Activated naive CD8-positive, alpha-beta T cell treated with anti-CD3 and anti-CD28 coated beads, Interleukin-2, amount 50 U/mL, for 24 hours (primary cell): ENCODE results near the gene RNASEH2A.
"Not testable (repeated sequence)": the region's sequence is repeated elsewhere in the genome, so short reads cannot be mapped to it uniquely, and the experiment has no call there.

ENCODE experiments used
- ATAC-seq: fragments of 150-1000 bp; cut with Tn5 transposase; one replicate; pipeline ENCODE4 v1.10.0; 2021
- DNase-seq: peaks from one replicate; pipeline ENCODE4 v3.0.0; 2021
- H3K27ac Mint-ChIP-seq: one replicate; pipeline ENCODE4 v1.8.0; 2021; ENCODE audit warnings: mild to moderate bottlenecking, mixed read lengths
- H3K27me3 Mint-ChIP-seq: one replicate; pipeline ENCODE4 v1.8.0; 2021; ENCODE audit warnings: mixed read lengths
- H3K36me3 Mint-ChIP-seq: one replicate; pipeline ENCODE4 v1.8.0; 2021; ENCODE audit warnings: low read depth, mixed read lengths
- H3K4me1 Mint-ChIP-seq: one replicate; pipeline ENCODE4 v1.8.0; 2021; ENCODE audit warnings: mixed read lengths
- H3K4me3 Mint-ChIP-seq: one replicate; pipeline ENCODE4 v1.8.0; 2021; ENCODE audit warnings: mild to moderate bottlenecking, moderate library complexity, mixed read lengths
- H3K9me3 Mint-ChIP-seq: one replicate; pipeline ENCODE4 v1.8.0; 2021; ENCODE audit warnings: mixed read lengths

The RNASEH2A gene

GRCh38 chr19:12794196-12794941 lies 12.0 kb upstream of the RNASEH2A start:
- Mint-ChIP-seq H3K36me3 (peaks cover 11% of the 10 kb centered on the region), H3K9me3 (no peaks in the 10 kb centered on the region), H3K4me1 (peaks cover 36% of the 10 kb centered on the region)

GRCh38 chr19:12794971-12795381 lies 11.4 kb upstream of the RNASEH2A start:
- peak overlapping the region; percentile 89 for H3K27ac Mint-ChIP-seq
- no peak for DNase-seq

More at GRCh38 chr19:12794196-12794941, 12.0 kb upstream of the RNASEH2A start:
- peak overlapping the region; percentile 89 for H3K27ac Mint-ChIP-seq
- DNase-seq (no peak), ATAC-seq (no peak)
- no peaks in the 10 kb centered on the region for H3K27me3 Mint-ChIP-seq
- H3K4me3 Mint-ChIP-seq = peak overlapping the region; percentile 82

GRCh38 chr19:12796146-12797071 lies 10.0 kb upstream of the RNASEH2A start:
- H3K4me3 Mint-ChIP-seq = peak overlapping the region; percentile 68
- peaks cover 17% of the 10 kb centered on the region for H3K36me3 Mint-ChIP-seq
- no peaks in the 10 kb centered on the region for H3K27me3 Mint-ChIP-seq
- H3K4me1 Mint-ChIP-seq = peaks cover 32% of the 10 kb centered on the region
- ATAC-seq = no peak
- DNase-seq = peak; percentile 79
- no peaks in the 10 kb centered on the region for H3K9me3 Mint-ChIP-seq
- H3K27ac Mint-ChIP-seq = peak overlapping the region; percentile 81

More at GRCh38 chr19:12794971-12795381, 11.4 kb upstream of the RNASEH2A start:
- Mint-ChIP-seq H3K4me1 (peaks cover 36% of the 10 kb centered on the region), H3K9me3 (no peaks in the 10 kb centered on the region), H3K4me3 (peak overlapping the region; percentile 82), H3K27me3 (no peaks in the 10 kb centered on the region), H3K36me3 (peaks cover 11% of the 10 kb centered on the region)
- ATAC-seq = no peak

GRCh38 chr19:12797141-12797587 lies 9.2 kb upstream of the RNASEH2A start:
- Mint-ChIP-seq H3K36me3 (peaks cover 17% of the 10 kb centered on the region), H3K4me3 (no peak overlapping the region), H3K27ac (no peak overlapping the region), H3K9me3 (no peaks in the 10 kb centered on the region), H3K27me3 (no peaks in the 10 kb centered on the region), H3K4me1 (peaks cover 34% of the 10 kb centered on the region)
- DNase-seq (no peak), ATAC-seq (no peak)

GRCh38 chr19:12797607-12798006 lies 8.8 kb upstream of the RNASEH2A start:
- H3K36me3 Mint-ChIP-seq = peaks cover 13% of the 10 kb centered on the region
- peaks cover 38% of the 10 kb centered on the region for H3K4me1 Mint-ChIP-seq
- not testable (repeated sequence) for H3K27ac Mint-ChIP-seq, H3K27me3 Mint-ChIP-seq, ATAC-seq, H3K9me3 Mint-ChIP-seq, H3K4me3 Mint-ChIP-seq, DNase-seq

- H3K27me3 Mint-ChIP-seq = no peaks in the 10 kb centered on the region
- H3K9me3 Mint-ChIP-seq = no peaks in the 10 kb centered on the region
- H3K4me3 Mint-ChIP-seq = peak overlapping the region; percentile 85
- no peak for ATAC-seq
- DNase-seq = no peak
- no peak overlapping the region for H3K27ac Mint-ChIP-seq
- peaks cover 30% of the 10 kb centered on the region for H3K4me1 Mint-ChIP-seq
- H3K36me3 Mint-ChIP-seq = peaks cover 6% of the 10 kb centered on the region
These were observed 6.5 kb upstream of the RNASEH2A start for GRCh38 chr19:12799742-12800465.

GRCh38 chr19:12800466-12800770 lies 6.0 kb upstream of the RNASEH2A start:
- peaks cover 27% of the 10 kb centered on the region for H3K4me1 Mint-ChIP-seq
- DNase-seq (no peak), ATAC-seq (no peak)
- peak overlapping the region; percentile 75 for H3K27ac Mint-ChIP-seq
- peak overlapping the region; percentile 85 for H3K4me3 Mint-ChIP-seq
- H3K36me3 Mint-ChIP-seq = peaks cover 6% of the 10 kb centered on the region
- no peaks in the 10 kb centered on the region for H3K27me3 Mint-ChIP-seq
- no peaks in the 10 kb centered on the region for H3K9me3 Mint-ChIP-seq

GRCh38 chr19:12800923-12801465 lies 5.4 kb upstream of the RNASEH2A start:
- H3K27me3 Mint-ChIP-seq = no peaks in the 10 kb centered on the region
- peak overlapping the region; percentile 85 for H3K4me3 Mint-ChIP-seq
- H3K36me3 Mint-ChIP-seq = peaks cover 6% of the 10 kb centered on the region
- H3K9me3 Mint-ChIP-seq = no peaks in the 10 kb centered on the region
- H3K27ac Mint-ChIP-seq = peak overlapping the region; percentile 75
- no peak for DNase-seq
- ATAC-seq = peak; percentile 16
- H3K4me1 Mint-ChIP-seq = peaks cover 22% of the 10 kb centered on the region

GRCh38 chr19:12801466-12802266 lies 4.7 kb upstream of the RNASEH2A start, which contains the start of the genes PRDX2 and THSD8:
PRDX2 (minus strand) TSS chr19:12801800; CDS start chr19:12801261, 539 bp downstream.
THSD8 (plus strand) TSS chr19:12802069; CDS start chr19:12802072, 3 bp downstream.
- peaks cover 6% of the 10 kb centered on the region for H3K36me3 Mint-ChIP-seq
- no peaks in the 10 kb centered on the region for H3K9me3 Mint-ChIP-seq
- peak within 1 kb of the TSS; percentile 85 for H3K4me3 Mint-ChIP-seq
- ATAC-seq (peak; percentile 57), DNase-seq (peak; percentile 86)
- H3K27me3 Mint-ChIP-seq = no peaks in the 10 kb centered on the region
- peak within 1 kb of the TSS; percentile 75 for H3K27ac Mint-ChIP-seq
- H3K4me1 Mint-ChIP-seq = peaks cover 22% of the 10 kb centered on the region

- peak overlapping the region; percentile 85 for H3K4me3 Mint-ChIP-seq
These were observed 3.9 kb upstream of the RNASEH2A start for GRCh38 chr19:12802267-12803106.

GRCh38 chr19:12804051-12804450 lies 2.3 kb upstream of the RNASEH2A start:
- ATAC-seq (no peak), DNase-seq (no peak)
- H3K9me3 Mint-ChIP-seq = no peaks in the 10 kb centered on the region
- no peaks in the 10 kb centered on the region for H3K27me3 Mint-ChIP-seq
- peaks cover 31% of the 10 kb centered on the region for H3K4me1 Mint-ChIP-seq
- no peak overlapping the region for H3K27ac Mint-ChIP-seq
- no peak overlapping the region for H3K4me3 Mint-ChIP-seq
- H3K36me3 Mint-ChIP-seq = peaks cover 12% of the 10 kb centered on the region

More at GRCh38 chr19:12802267-12803106, 3.9 kb upstream of the RNASEH2A start:
- Mint-ChIP-seq H3K4me1 (peaks cover 28% of the 10 kb centered on the region), H3K36me3 (peaks cover 6% of the 10 kb centered on the region), H3K9me3 (no peaks in the 10 kb centered on the region), H3K27ac (peak overlapping the region; percentile 72), H3K27me3 (no peaks in the 10 kb centered on the region)
- ATAC-seq (no peak), DNase-seq (no peak)

GRCh38 chr19:12815088-12815487 lies 8.7 kb downstream of the RNASEH2A start:
- no peaks in the 10 kb centered on the region for H3K4me1 Mint-ChIP-seq
- H3K4me3 Mint-ChIP-seq = no peak overlapping the region
- H3K36me3 Mint-ChIP-seq = peaks cover 6% of the 10 kb centered on the region
- H3K27ac Mint-ChIP-seq = no peak overlapping the region
- no peaks in the 10 kb centered on the region for H3K9me3 Mint-ChIP-seq
- no peaks in the 10 kb centered on the region for H3K27me3 Mint-ChIP-seq
- no peak for DNase-seq
- no peak for ATAC-seq

- H3K36me3 Mint-ChIP-seq = not testable (repeated sequence)
These were observed 10.8 kb downstream of the RNASEH2A start for GRCh38 chr19:12817188-12817587.

More at GRCh38 chr19:12817188-12817587, 10.8 kb downstream of the RNASEH2A start:
- not testable (repeated sequence) for H3K4me3 Mint-ChIP-seq, ATAC-seq, H3K9me3 Mint-ChIP-seq, DNase-seq, H3K27ac Mint-ChIP-seq, H3K4me1 Mint-ChIP-seq, H3K27me3 Mint-ChIP-seq
